ENCODE results near the gene CLCN4.

DNA sequence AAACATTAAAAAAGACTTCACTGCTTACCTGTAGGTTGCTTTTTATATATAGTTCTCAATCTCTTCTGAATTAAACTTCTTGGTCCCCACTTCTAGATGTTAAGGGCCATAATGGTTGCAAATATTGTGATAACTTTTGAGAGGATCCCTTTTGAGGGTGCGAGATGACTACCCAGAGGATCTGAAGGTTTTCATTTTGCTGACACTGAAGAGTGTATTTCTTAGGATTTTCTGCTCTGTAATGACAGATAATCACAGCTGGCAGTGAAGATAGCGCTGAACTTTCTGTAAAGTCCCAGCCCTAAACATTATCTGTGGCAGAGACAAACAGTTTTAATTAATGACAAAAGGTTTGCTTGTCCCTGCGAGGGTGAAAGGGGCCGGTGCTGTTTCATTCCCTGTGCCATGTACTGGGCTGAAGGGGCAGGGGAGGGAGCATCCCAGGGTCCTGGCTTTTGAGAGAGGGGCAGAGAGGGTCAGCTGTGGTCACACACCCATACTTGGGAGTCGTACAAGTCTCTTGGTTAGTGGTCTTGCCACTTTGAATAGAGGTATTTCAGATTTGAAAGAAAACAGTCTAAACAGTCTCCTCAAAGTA, 22.2 kb downstream of the CLCN4 start:
- TF ChIP-seq, protein P1, sequence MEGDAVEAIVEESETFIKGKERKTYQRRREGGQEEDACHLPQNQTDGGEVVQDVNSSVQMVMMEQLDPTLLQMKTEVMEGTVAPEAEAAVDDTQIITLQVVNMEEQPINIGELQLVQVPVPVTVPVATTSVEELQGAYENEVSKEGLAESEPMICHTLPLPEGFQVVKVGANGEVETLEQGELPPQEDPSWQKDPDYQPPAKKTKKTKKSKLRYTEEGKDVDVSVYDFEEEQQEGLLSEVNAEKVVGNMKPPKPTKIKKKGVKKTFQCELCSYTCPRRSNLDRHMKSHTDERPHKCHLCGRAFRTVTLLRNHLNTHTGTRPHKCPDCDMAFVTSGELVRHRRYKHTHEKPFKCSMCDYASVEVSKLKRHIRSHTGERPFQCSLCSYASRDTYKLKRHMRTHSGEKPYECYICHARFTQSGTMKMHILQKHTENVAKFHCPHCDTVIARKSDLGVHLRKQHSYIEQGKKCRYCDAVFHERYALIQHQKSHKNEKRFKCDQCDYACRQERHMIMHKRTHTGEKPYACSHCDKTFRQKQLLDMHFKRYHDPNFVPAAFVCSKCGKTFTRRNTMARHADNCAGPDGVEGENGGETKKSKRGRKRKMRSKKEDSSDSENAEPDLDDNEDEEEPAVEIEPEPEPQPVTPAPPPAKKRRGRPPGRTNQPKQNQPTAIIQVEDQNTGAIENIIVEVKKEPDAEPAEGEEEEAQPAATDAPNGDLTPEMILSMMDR (IDR thresholded peaks at IDR 0.05 in 4 of 5, conservative IDR thresholded peaks at IDR 0.05 in 1 of 5): no peak
- TF ChIP-seq POLR2A (IDR thresholded peaks at IDR 0.05): no peak
